ENCODE measurements around the gene IL20.

Gene IL20

DNA sequence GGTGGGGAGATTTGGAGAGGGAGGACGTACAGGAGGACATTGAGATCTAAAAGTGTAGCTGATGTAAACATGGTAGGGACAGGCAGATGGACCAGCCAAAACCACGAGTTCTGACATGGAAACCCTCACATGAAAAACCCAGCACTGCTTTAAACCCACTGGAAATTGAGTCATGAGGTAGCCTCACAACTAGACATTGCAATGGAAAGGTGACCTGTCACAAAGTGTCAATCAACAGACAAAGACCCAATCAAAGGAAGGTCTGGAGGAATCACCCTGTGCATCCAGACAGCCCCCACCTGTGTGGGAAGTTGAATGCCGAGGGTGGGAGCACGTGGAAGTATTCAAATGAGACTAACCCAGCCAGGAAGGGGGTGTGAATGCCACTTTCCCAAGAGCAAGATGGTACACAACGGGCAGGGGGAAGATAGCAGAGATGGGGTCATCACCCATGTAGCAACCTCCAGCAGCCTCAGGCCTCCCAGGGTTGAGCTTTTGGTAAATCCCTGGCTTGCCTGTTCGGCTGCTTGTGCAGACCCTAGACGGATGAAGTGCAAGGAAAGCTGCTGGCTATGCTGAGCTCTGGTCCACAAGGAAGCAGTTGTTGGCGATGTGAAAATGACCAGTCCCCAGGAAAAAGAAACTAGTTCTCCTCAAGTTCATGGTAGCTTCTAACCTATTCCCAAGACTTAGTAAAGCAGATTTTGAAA is 50.7 kb downstream of the IL20 start:
- Histone ChIP-seq H3K9me3 (ENCODE audit: insufficient read depth, low read depth, low read length) (no peaks in the 10 kb centered on the region), H3K9ac (ENCODE audit: low read depth, low read length) (no peak overlapping the region), H3K4me3 (ENCODE audit: low read length) (no peak overlapping the region), H3K36me3 (ENCODE audit: insufficient read depth, low read length) (no peaks in the 10 kb centered on the region), H3K4me1 (ENCODE audit: insufficient read depth, low read length) (no peaks in the 10 kb centered on the region), H3K27me3 (ENCODE audit: insufficient read depth, low read length) (peaks cover 3% of the 10 kb centered on the region; the same call in 1 of the 2 replicates), H3K27ac (ENCODE audit: low read depth, low read length) (no peak overlapping the region)
- WGBS, result 79% methylated on average over 8 of the region's 8 CpGs

DNA sequence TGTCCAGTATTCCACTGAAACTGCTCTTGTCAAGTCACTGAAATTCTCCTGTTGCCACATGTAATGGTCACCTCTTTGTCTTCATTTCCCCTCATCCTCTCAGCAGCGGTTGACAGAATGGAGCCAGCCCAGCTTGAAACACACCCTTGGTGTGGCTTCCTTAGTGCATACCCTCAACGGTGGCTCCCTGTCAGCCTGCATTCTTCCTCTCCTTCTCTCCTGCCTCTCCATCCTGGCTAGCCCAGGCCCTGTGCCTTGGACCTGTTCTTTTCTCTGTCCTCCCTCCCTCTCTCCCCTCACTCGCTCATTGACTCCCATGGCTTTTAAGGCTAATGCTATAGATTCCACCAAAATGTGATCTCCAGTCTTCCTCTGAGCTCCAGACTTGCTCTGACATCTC is 52.7 kb downstream of the IL20 start:
- WGBS, result 89% methylated on average over 3 of the region's 3 CpGs
- Histone ChIP-seq H3K9ac (ENCODE audit: low read depth, low read length) (no peak overlapping the region), H3K27me3 (ENCODE audit: insufficient read depth, low read length) (no peaks in the 10 kb centered on the region; the same call in 1 of the 2 replicates), H3K9me3 (ENCODE audit: insufficient read depth, low read depth, low read length) (no peaks in the 10 kb centered on the region), H3K4me1 (ENCODE audit: insufficient read depth, low read length) (no peaks in the 10 kb centered on the region), H3K27ac (ENCODE audit: low read depth, low read length) (no peak overlapping the region), H3K4me3 (ENCODE audit: low read length) (no peak overlapping the region), H3K36me3 (ENCODE audit: insufficient read depth, low read length) (no peaks in the 10 kb centered on the region)
